KMS-11 (cell line): ENCODE results near the gene FAM72A.
"Not testable (repeated sequence)": the region's sequence is repeated elsewhere in the genome, so short reads cannot be mapped to it uniquely, and the experiment has no call there.

Experiments used
- H2AFZ ChIP-seq: fragments of 200-600 bp; sonication (generic); 2 replicates; pipeline ENCODE4 v1.6.1; 2016; ENCODE audit warnings: antibody characterized with exemption, mixed run types, low read depth
- H3K27ac ChIP-seq: fragments of 200-600 bp; sonication (generic); 2 replicates; pipeline ENCODE4 v1.6.1; 2016; ENCODE audit warnings: mild to moderate bottlenecking, mixed run types
- H3K27me3 ChIP-seq: fragments of 200-600 bp; sonication (generic); 2 replicates; pipeline ENCODE4 v1.6.1; 2017; ENCODE audit warnings: mild to moderate bottlenecking, low read depth, mixed run types, moderate library complexity; ENCODE audit not compliant: insufficient read depth
- H3K36me3 ChIP-seq: fragments of 200-600 bp; sonication (generic); 2 replicates; pipeline ENCODE4 v1.6.1; 2017; ENCODE audit warnings: mild to moderate bottlenecking, mixed run types; ENCODE audit not compliant: insufficient read depth
- H3K4me1 ChIP-seq: fragments of 200-600 bp; sonication (generic); 2 replicates; pipeline ENCODE4 v1.6.1; 2016; ENCODE audit warnings: mild to moderate bottlenecking, low read depth, mixed run types; ENCODE audit not compliant: poor library complexity, severe bottlenecking
- H3K4me2 ChIP-seq: fragments of 200-600 bp; sonication (generic); 2 replicates; pipeline ENCODE4 v1.7.0; 2016; ENCODE audit warnings: mild to moderate bottlenecking, mixed run types
- H3K4me3 ChIP-seq: fragments of 200-600 bp; sonication (generic); IDR thresholded peaks from 2 replicates; pipeline ENCODE4 v1.6.1; 2017; ENCODE audit warnings: low read depth, low read length, mixed read lengths; ENCODE audit not compliant: insufficient read depth
- H3K79me2 ChIP-seq: fragments of 200-600 bp; sonication (generic); 2 replicates; pipeline ENCODE4 v1.6.1; 2016; ENCODE audit warnings: low read depth, mixed run types; ENCODE audit not compliant: insufficient read depth
- H3K9ac ChIP-seq: fragments of 200-600 bp; sonication (generic); 2 replicates; pipeline ENCODE4 v1.6.1; 2016; ENCODE audit warnings: mild to moderate bottlenecking, mixed run types
- H4K20me1 ChIP-seq: fragments of 200-600 bp; sonication (generic); 2 replicates; pipeline ENCODE4 v1.6.1; 2016; ENCODE audit warnings: mild to moderate bottlenecking, mixed run types; ENCODE audit not compliant: insufficient read depth

FAM72A gene

GRCh38 chr1:206215600-206216392 is 13.2 kb upstream of the FAM72A start:
- not testable (repeated sequence) for H3K9ac ChIP-seq, H3K4me2 ChIP-seq

DNA sequence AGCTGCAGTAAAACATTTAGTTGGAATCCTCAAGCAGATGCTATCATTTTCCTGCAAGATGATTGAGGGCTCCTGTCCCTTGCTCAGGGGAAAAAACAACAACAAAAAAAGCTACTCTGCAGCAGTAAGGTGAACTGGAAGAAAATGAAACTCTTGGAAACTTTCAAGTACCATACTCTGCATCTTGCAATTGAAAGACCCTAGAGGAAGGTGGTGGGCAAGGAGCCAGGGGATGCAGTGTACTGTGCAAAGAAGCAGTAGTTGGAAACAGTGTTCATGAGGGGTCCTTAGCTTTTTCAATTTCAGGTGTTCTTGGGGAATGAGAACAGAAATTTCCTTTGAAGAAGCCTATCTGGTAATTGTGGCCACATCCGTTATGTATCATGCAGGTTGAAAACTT is 8.2 kb upstream of the FAM72A start:
- not testable (repeated sequence) for H2AFZ ChIP-seq, H3K27ac ChIP-seq, H3K4me1 ChIP-seq, H3K4me2 ChIP-seq, H3K4me3 ChIP-seq, H3K79me2 ChIP-seq, H3K27me3 ChIP-seq, H3K36me3 ChIP-seq, H4K20me1 ChIP-seq, H3K9ac ChIP-seq

More at GRCh38 chr1:206215600-206216392, 13.2 kb upstream of the FAM72A start:
- not testable (repeated sequence) for H3K27ac ChIP-seq, H4K20me1 ChIP-seq, H3K79me2 ChIP-seq, H3K36me3 ChIP-seq, H3K4me3 ChIP-seq, H3K4me1 ChIP-seq, H2AFZ ChIP-seq, H3K27me3 ChIP-seq

DNA sequence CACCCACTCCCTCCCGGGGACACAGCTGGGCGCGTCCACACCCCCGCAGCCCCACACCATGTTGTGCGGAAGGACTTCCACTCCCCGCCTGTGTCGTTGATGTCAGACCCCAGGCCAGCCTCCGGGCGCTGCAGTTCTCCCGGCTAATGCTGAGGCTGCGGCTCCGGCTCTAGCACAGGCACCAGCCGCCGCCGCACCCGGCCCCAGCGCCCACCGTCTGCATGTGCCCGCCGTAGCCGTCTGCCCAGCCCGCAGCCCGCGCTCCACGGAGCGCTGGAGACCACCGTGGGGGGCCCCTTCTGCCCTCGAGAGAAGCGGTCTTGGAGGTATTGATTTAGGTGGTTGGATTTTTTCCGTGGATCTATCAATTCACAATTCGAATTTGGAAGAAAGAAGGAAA is 2.9 kb upstream of the FAM72A start:
- not testable (repeated sequence) for H3K4me3 ChIP-seq, H3K79me2 ChIP-seq, H2AFZ ChIP-seq, H3K4me1 ChIP-seq, H3K27ac ChIP-seq, H3K27me3 ChIP-seq, H3K4me2 ChIP-seq, H4K20me1 ChIP-seq, H3K36me3 ChIP-seq, H3K9ac ChIP-seq

GRCh38 chr1:206204871-206205270 is 2.2 kb upstream of the FAM72A start:
- not testable (repeated sequence) for H3K27me3 ChIP-seq, H3K4me1 ChIP-seq, H3K36me3 ChIP-seq, H3K4me3 ChIP-seq, H4K20me1 ChIP-seq, H3K79me2 ChIP-seq, H3K9ac ChIP-seq, H3K27ac ChIP-seq
- H2AFZ ChIP-seq: peak overlapping the region; percentile 22; the same call in 1 of the 2 replicates
- peak overlapping the region; percentile 21; the same call in 1 of the 2 replicates for H3K4me2 ChIP-seq

GRCh38 chr1:206204159-206204511 is 1.5 kb upstream of the FAM72A start:
- H2AFZ ChIP-seq, H3K27ac ChIP-seq, H3K27me3 ChIP-seq, H3K4me2 ChIP-seq, H4K20me1 ChIP-seq, H3K9ac ChIP-seq, H3K36me3 ChIP-seq, H3K4me3 ChIP-seq, H3K79me2 ChIP-seq, H3K4me1 ChIP-seq: not testable (repeated sequence)

- H2AFZ ChIP-seq, H3K4me1 ChIP-seq, H3K36me3 ChIP-seq, H3K4me2 ChIP-seq, H4K20me1 ChIP-seq, H3K4me3 ChIP-seq, H3K79me2 ChIP-seq, H3K27me3 ChIP-seq, H3K27ac ChIP-seq: not testable (repeated sequence)
- peak within 1 kb of the TSS; percentile 22; the same call in 1 of the 2 replicates for H3K9ac ChIP-seq
Observed at GRCh38 chr1:206203364-206204158, 922 bp upstream of the FAM72A start, which contains the start of gene SRGAP2. Gene SRGAP2, plus strand, starts transcription at chr1:206203541. Its CDS starts 2,430 bp downstream, at chr1:206205971.

DNA sequence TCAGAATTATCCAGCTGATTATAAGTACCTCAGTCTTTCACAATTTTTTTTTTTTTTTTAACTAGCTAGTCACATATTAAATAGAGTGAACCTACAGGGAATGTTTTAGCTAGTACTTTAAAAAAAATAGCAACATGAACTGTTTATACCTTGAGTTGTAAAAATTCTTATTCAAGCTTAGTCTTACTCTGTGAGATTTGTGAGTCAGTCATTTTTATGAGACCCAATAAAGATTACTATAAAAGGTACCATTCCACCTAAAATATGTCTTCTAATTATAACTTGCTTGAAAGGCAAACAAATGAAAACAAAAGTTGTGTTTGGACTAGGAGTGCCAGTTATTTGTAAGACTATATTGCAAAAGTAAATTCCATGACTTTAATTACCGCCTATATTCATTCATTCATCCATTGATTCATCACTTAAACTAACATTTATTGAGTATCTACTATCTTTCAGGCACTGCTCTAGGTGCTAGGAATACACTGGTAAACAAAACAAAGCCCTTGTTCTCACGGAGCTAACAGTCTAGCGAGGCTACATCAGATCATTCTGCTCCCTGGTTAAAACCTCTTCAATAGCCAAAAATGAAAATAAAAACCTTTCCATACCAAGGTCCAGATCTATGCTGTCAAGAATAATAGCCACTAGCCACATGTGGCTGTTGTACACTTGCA is 5.8 kb downstream of the FAM72A start:
- not testable (repeated sequence) for H2AFZ ChIP-seq, H3K4me3 ChIP-seq, H3K27ac ChIP-seq, H4K20me1 ChIP-seq, H3K27me3 ChIP-seq, H3K79me2 ChIP-seq, H3K4me1 ChIP-seq, H3K4me2 ChIP-seq, H3K9ac ChIP-seq, H3K36me3 ChIP-seq

- H3K4me2 ChIP-seq, H3K79me2 ChIP-seq, H3K36me3 ChIP-seq, H4K20me1 ChIP-seq, H3K27ac ChIP-seq, H3K4me1 ChIP-seq, H3K9ac ChIP-seq, H3K4me3 ChIP-seq, H3K27me3 ChIP-seq, H2AFZ ChIP-seq: not testable (repeated sequence)
Observed at GRCh38 chr1:206195182-206195581, 7.5 kb downstream of the FAM72A start.

- H3K27me3 ChIP-seq, H3K36me3 ChIP-seq, H3K9ac ChIP-seq, H3K79me2 ChIP-seq, H3K4me3 ChIP-seq, H3K4me2 ChIP-seq, H3K27ac ChIP-seq, H2AFZ ChIP-seq, H4K20me1 ChIP-seq, H3K4me1 ChIP-seq: not testable (repeated sequence)
Observed at GRCh38 chr1:206186826-206187225, 15.8 kb downstream of the FAM72A start.

DNA sequence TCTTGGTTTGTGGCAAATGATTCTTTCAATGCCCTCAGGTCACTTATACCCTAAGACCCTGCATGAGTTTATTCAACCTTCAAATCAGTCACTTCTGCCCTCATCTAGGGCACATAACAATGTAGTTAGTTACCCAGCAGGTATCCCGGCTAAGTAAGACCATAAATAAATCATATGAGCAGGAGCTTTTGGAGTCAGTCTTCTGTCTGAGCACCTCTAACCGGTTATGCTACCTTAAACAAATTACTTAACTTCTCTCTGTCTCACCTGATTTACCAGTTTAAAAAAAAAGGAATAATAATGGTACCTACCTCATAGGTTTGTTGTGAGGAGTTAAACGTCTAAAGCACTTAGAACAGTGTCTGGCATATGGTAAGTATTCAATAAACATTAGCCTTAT is 16.9 kb downstream of the FAM72A start:
- H3K4me1 ChIP-seq, H3K27ac ChIP-seq, H3K9ac ChIP-seq, H4K20me1 ChIP-seq, H3K79me2 ChIP-seq, H3K4me3 ChIP-seq, H3K27me3 ChIP-seq, H3K4me2 ChIP-seq, H3K36me3 ChIP-seq, H2AFZ ChIP-seq: not testable (repeated sequence)
